PC-9 (cell line): Measurements from ENCODE around the gene TPK1. TPM values are rescaled to one million over a fixed set of nuclear protein-coding genes. Genes with fewer than 3 reads are reported as not detected.

ENCODE experiments used
- BruUV-seq: library from RNA; stranded (reverse); fragments of 400-500 nt; replicated peaks from 2 replicates; lab custom pipeline; 2021; lab: Mats Ljungman, UMichigan
- CTCF ChIA-PET: fragments of 300-600 bp; sonication (Branson Sonifier 250); formaldehyde crosslinking; loops from one replicate; lab custom pipeline; 2022; ENCODE audit warnings: antibody characterized with exemption; lab: Charles Lee
- POLR2A ChIA-PET: fragments of 300-600 bp; sonication (Branson Sonifier 250); formaldehyde crosslinking; loops from one replicate; lab custom pipeline; 2022; ENCODE audit warnings: antibody characterized with exemption; ENCODE audit not compliant: unreplicated experiment; lab: Charles Lee
- DNase-seq, 2 experiments: peaks; one replicate each; pipeline versions ENCODE4 v3.0.0 to v3.0.0-alpha.2; 2015 to 2022; ENCODE audit warnings: mixed read lengths in 1 of 2
- H2AFZ ChIP-seq: fragments of 200-600 bp; sonication (generic); 2 replicates; pipeline ENCODE4 v1.8.1; 2017; ENCODE audit warnings: antibody characterized with exemption
- H3F3A ChIP-seq: fragments of 200-600 bp; sonication (generic); 2 replicates; pipeline ENCODE4 v1.8.1; 2017; ENCODE audit warnings: antibody characterized with exemption, mild to moderate bottlenecking, low read depth; ENCODE audit not compliant: insufficient read depth
- H3K27ac ChIP-seq: fragments of 200-600 bp; sonication (generic); 2 replicates; pipeline ENCODE4 v1.6.1; 2016; ENCODE audit warnings: mixed run types
- H3K27me3 ChIP-seq: fragments of 200-600 bp; sonication (generic); 2 replicates; pipeline ENCODE4 v1.6.1; 2016; ENCODE audit warnings: low read depth, mixed run types; ENCODE audit not compliant: insufficient read depth
- H3K36me3 ChIP-seq: fragments of 200-600 bp; sonication (generic); 2 replicates; pipeline ENCODE4 v1.6.1; 2016; ENCODE audit warnings: low read depth, mixed run types
- H3K4me1 ChIP-seq: fragments of 200-600 bp; sonication (generic); replicated peaks from 2 replicates; pipeline ENCODE4 v1.6.1; 2016; ENCODE audit warnings: mixed run types; ENCODE audit not compliant: insufficient read depth
- H3K4me2 ChIP-seq: fragments of 200-600 bp; sonication (generic); 2 replicates; pipeline ENCODE4 v1.6.1; 2017; ENCODE audit warnings: mixed run types
- H3K4me3 ChIP-seq: fragments of 200-600 bp; sonication (generic); 2 replicates; pipeline ENCODE4 v1.6.1; 2016; ENCODE audit warnings: mixed run types
- H3K79me2 ChIP-seq: fragments of 200-600 bp; sonication (generic); 2 replicates; pipeline ENCODE4 v1.6.1; 2017; ENCODE audit warnings: low read depth, mixed run types
- H3K9me2 ChIP-seq: fragments of 200-600 bp; sonication (generic); 2 replicates; pipeline ENCODE4 v1.8.1; 2017; ENCODE audit warnings: mild to moderate bottlenecking; ENCODE audit not compliant: insufficient read depth
- H3K9me3 ChIP-seq: fragments of 200-600 bp; sonication (generic); 2 replicates; pipeline ENCODE4 v1.8.1; 2016; ENCODE audit warnings: low read depth; ENCODE audit not compliant: insufficient read depth
- H4K20me1 ChIP-seq: fragments of 200-600 bp; sonication (generic); 2 replicates; pipeline ENCODE4 v1.8.1; 2017; ENCODE audit not compliant: insufficient read depth
- EZH2 ChIP-seq: fragments of 200-600 bp; sonication (generic); IDR thresholded peaks from 2 replicates; pipeline ENCODE4 v1.8.0; 2017; ENCODE audit warnings: antibody characterized with exemption, low read depth
- intact Hi-C: fragments of 100-400 bp; cut with micrococcal nuclease; formaldehyde crosslinking; loops from one replicate; pipeline ENCODE4 v1.10.0; 2022; ENCODE audit not compliant: unreplicated experiment
- total RNA-seq: library from RNA; stranded (reverse); gene quantifications from 2 replicates; pipeline ENCODE4 v1.2.3, GENCODE V29; 2021
- TF ChIP-seq, protein P1 (sequence below): fragments of 200-600 bp; sonication (generic); conservative IDR thresholded peaks from 2 replicates; pipeline ENCODE4 v1.6.1; 2017; ENCODE audit warnings: mixed run types, antibody characterized with exemption, mild to moderate bottlenecking, moderate library complexity

Gene TPK1
- total RNA-seq, 1 experiment from 2014 or later, result 0.90 TPM

DNA sequence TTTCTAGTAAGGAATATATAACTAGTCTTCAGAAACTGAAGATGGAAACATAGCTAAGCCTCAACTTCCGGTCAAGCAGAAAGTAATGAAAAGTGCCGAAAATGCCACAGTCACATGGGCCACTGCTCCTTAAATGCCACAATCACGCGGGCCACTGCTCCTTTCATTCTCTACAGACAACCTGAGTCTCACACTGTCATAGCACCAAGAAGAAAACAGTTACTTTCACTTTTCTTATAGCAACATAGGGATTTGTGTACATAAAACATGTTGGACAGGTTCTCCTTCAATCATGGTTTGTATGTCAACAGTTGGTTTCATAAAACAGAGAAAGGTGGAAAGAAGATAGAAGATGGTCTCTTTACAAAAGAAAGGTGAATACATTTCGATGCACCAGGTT is 383.8 kb downstream of the TPK1 start:
- Histone ChIP-seq H2AFZ (no peak overlapping the region), H3K36me3 (no peaks in the 10 kb centered on the region), H3K4me2 (no peak overlapping the region), H3K27me3 (no peaks in the 10 kb centered on the region), H3K9me2 (no peaks in the 10 kb centered on the region), H3F3A (no peaks in the 10 kb centered on the region), H4K20me1 (no peaks in the 10 kb centered on the region), H3K27ac (no peak overlapping the region), H3K4me3 (no peak overlapping the region), H3K79me2 (no peaks in the 10 kb centered on the region), H3K9me3 (peaks cover 3% of the 10 kb centered on the region; the same call in 1 of the 2 replicates), H3K4me1 (no peaks in the 10 kb centered on the region)
- CTCF ChIA-PET, result no interaction called here
- TF ChIP-seq EZH2, result no peak
- TF ChIP-seq, protein P1, sequence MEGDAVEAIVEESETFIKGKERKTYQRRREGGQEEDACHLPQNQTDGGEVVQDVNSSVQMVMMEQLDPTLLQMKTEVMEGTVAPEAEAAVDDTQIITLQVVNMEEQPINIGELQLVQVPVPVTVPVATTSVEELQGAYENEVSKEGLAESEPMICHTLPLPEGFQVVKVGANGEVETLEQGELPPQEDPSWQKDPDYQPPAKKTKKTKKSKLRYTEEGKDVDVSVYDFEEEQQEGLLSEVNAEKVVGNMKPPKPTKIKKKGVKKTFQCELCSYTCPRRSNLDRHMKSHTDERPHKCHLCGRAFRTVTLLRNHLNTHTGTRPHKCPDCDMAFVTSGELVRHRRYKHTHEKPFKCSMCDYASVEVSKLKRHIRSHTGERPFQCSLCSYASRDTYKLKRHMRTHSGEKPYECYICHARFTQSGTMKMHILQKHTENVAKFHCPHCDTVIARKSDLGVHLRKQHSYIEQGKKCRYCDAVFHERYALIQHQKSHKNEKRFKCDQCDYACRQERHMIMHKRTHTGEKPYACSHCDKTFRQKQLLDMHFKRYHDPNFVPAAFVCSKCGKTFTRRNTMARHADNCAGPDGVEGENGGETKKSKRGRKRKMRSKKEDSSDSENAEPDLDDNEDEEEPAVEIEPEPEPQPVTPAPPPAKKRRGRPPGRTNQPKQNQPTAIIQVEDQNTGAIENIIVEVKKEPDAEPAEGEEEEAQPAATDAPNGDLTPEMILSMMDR, result no peak
- intact Hi-C loops, result no loop called here
- POLR2A ChIA-PET, result no interaction called here
- DNase-seq, result no peak
- BruUV-seq, result no TSS peak

- POLR2A ChIA-PET, result no interaction called here
Measured at GRCh38 chr7:144445590-144445989, 390.3 kb downstream of the TPK1 start.

DNA sequence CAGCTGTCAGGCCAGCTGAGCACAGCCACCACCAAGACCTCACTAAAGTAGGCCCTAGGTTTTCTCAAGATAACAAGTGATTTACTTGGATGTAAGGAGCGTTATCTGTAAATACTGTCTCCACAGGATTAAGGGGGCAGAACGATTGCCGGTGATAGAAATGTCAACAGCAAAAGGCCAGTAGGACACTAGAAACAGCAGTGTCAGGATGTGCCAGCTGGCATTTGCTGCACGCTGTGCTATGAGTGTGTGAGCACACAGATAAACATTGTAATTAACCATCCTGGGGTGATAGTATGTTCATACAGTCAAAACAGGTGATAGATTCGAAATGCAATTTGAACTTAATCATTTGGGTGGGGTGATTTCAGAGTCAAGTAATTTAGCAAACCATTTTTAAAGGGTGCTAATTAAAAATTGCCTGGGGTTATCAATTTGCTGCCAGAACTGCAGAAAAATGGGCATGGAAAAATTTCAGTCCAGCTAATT is 396.1 kb downstream of the TPK1 start:
- no peak for TF ChIP-seq EZH2
- TF ChIP-seq, protein P1, result no peak
- Histone ChIP-seq H3K4me3 (no peak overlapping the region), H3K27me3 (no peaks in the 10 kb centered on the region), H3K4me1 (no peaks in the 10 kb centered on the region), H3K27ac (no peak overlapping the region), H3K9me3 (no peaks in the 10 kb centered on the region), H3K79me2 (no peaks in the 10 kb centered on the region), H2AFZ (no peak overlapping the region), H4K20me1 (no peaks in the 10 kb centered on the region), H3K36me3 (no peaks in the 10 kb centered on the region), H3K4me2 (no peak overlapping the region), H3K9me2 (no peaks in the 10 kb centered on the region), H3F3A (no peaks in the 10 kb centered on the region)
- intact Hi-C loops, result no loop called here
- ChIA-PET POLR2A (no interaction called here), CTCF (no interaction called here)
- no TSS peak for BruUV-seq
- DNase-seq, result no peak

More at GRCh38 chr7:144445590-144445989, 390.3 kb downstream of the TPK1 start:
- H3K9me3 ChIP-seq, result no peaks in the 10 kb centered on the region
- no peak overlapping the region for H3K27ac ChIP-seq
- H3K27me3 ChIP-seq, result no peaks in the 10 kb centered on the region
- no peaks in the 10 kb centered on the region for H4K20me1 ChIP-seq
- no peak overlapping the region for H3K4me3 ChIP-seq
- H3K4me2 ChIP-seq, result no peak overlapping the region
- BruUV-seq, result no TSS peak
- H3K79me2 ChIP-seq, result no peaks in the 10 kb centered on the region
- intact Hi-C loops, result no loop called here
- no peaks in the 10 kb centered on the region for H3K4me1 ChIP-seq
- no peaks in the 10 kb centered on the region for H3F3A ChIP-seq
- no peak overlapping the region for H2AFZ ChIP-seq
- TF ChIP-seq EZH2, result no peak
- TF ChIP-seq, protein P1, result no peak
- no peak for DNase-seq
- CTCF ChIA-PET, result no interaction called here
- H3K36me3 ChIP-seq, result no peaks in the 10 kb centered on the region
- H3K9me2 ChIP-seq, result no peaks in the 10 kb centered on the region
